Measurements from ENCODE around the gene DYTN.

- TF ChIP-seq FOXA1 (IDR thresholded peaks at IDR 0.05) (no peak), BHLHE40 (IDR thresholded peaks at IDR 0.05; ENCODE audit: borderline replicate concordance) (no peak), FOXM1 (IDR thresholded peaks at IDR 0.05; ENCODE audit: borderline replicate concordance) (no peak), SP1 (IDR thresholded peaks at IDR 0.05) (no peak), ZNF384 (IDR thresholded peaks at IDR 0.05) (no peak), SUZ12 (IDR thresholded peaks at IDR 0.05) (no peak), L3MBTL2 (conservative IDR thresholded peaks at IDR 0.05) (no peak)
Measured at GRCh38 chr2:206740800-206741199, 22.6 kb upstream of the DYTN start.
